ENCODE results near the gene TEX101.

DNA sequence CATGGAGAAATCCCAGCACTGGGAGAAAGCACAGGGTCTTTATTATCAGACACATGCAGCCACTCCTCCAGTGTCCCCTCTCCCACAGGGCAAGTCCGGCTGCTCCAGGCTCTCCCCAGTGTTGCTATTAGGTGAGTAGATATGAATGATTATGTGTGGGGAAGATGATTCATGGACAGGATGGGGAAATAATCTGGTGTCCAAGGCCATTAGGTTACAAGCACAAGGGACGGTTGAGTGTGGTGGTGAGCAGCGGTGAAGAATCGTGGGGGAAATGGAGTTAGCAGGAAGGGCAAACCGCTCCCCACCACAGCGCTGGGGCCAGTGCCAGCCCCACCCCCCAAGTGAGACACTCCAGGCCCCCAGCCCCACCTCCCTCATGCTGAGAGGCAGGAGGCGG, 42.2 kb upstream of the TEX101 start:
- TF ChIP-seq POLR2AphosphoS5 (IDR thresholded peaks at IDR 0.05; ENCODE audit: insufficient read depth in 1 of 2, low read depth in 1 of 2) (no peak), POLR2A (IDR thresholded peaks at IDR 0.05) (no peak)
- TF ChIP-seq, protein P1, sequence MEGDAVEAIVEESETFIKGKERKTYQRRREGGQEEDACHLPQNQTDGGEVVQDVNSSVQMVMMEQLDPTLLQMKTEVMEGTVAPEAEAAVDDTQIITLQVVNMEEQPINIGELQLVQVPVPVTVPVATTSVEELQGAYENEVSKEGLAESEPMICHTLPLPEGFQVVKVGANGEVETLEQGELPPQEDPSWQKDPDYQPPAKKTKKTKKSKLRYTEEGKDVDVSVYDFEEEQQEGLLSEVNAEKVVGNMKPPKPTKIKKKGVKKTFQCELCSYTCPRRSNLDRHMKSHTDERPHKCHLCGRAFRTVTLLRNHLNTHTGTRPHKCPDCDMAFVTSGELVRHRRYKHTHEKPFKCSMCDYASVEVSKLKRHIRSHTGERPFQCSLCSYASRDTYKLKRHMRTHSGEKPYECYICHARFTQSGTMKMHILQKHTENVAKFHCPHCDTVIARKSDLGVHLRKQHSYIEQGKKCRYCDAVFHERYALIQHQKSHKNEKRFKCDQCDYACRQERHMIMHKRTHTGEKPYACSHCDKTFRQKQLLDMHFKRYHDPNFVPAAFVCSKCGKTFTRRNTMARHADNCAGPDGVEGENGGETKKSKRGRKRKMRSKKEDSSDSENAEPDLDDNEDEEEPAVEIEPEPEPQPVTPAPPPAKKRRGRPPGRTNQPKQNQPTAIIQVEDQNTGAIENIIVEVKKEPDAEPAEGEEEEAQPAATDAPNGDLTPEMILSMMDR (IDR thresholded peaks at IDR 0.05) = no peak

Measured in vagina (tissue), 2 donors.